ENCODE results near the gene SMC1B. TPM values are rescaled to one million over a fixed set of nuclear protein-coding genes. Genes with fewer than 3 reads are reported as not detected.
A peak's percentile ranks its signal among the peaks of the same experiment; 100 is the strongest.

SMC1B gene
- total and polyA plus RNA-seq, 2 experiments from 2014 or later: 0.10 TPM; not detected in 1

DNA sequence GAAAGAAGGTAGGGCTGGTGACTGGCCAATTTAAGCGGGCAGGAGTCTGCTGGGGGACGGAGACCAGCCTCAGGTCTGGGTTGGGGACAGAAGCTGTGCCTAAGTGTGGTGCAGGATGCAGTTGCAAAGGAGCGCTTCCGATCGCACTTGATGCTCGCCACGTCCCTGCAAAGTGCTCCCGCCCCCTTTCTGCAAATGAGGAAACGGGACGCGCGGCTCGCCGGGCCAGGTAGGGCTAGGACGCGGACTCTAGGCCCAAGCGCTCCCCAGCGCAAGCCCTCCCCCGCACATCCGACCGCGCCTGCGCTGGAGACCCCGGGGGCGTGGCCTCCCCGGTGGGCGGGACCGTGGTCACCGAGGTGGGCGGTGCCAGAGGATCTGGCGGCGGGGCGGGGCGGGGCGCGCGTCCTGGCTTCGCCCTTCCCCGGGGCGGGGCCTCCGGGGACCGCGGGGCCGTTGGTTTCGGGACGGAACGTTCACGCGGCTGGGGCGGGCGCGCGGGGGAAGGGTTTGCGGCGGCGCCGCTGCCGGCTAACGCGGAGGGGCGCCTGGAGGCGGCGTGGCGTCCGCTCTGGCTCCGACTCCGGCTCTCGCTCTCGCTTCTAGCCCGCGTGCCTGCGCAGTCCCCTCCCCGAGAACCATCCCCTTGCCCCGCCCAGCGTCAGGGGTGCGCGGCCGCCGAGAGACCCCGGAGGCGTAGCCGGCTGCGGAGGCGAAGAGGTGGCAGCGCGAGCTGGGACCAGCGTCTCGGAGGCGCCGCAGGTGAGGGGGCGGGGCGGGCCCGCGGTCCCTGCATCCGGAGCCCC lies 103.8 kb downstream of the SMC1B start, which contains the start of gene FAM118A:
FAM118A (plus strand) TSS at position 513 of the 806 bp plus-strand sequence. CDS start 12,446 bp downstream, outside the sequence.
- peak within 1 kb of the TSS; percentile 92 for H3K27ac ChIP-seq (ENCODE audit: low read depth)
- peaks cover 14% of the 10 kb centered on the region for H3F3A ChIP-seq (replicated peaks; ENCODE audit: low read depth)
- H3K79me2 ChIP-seq (replicated peaks; ENCODE audit: insufficient read depth): peaks cover 41% of the 10 kb centered on the region
- peak; percentile 88 for ATAC-seq
- Mint-ChIP-seq H3K36me3 (ENCODE audit: low read depth) (peaks cover 6% of the 10 kb centered on the region; the same call in 2 of the 3 replicates), H3K4me1 (peaks cover 30% of the 10 kb centered on the region), H3K4me3 (peak within 1 kb of the TSS; percentile 84), H3K27me3 (ENCODE audit: insufficient read depth, low read depth, poor library complexity) (peaks cover 23% of the 10 kb centered on the region), H3K27ac (peak within 1 kb of the TSS; percentile 93), H3K9me3 (no peaks in the 10 kb centered on the region)
- DNase-seq (ENCODE audit: low spot score): peak; percentile 95
- H4K20me1 ChIP-seq (replicated peaks; ENCODE audit: insufficient read depth): peaks cover 12% of the 10 kb centered on the region
- TF ChIP-seq NANOG (IDR thresholded peaks at IDR 0.05; ENCODE audit: borderline replicate concordance) (no peak), POLR2AphosphoS5 (IDR thresholded peaks at IDR 0.05; ENCODE audit: low read depth) (peak; percentile 76), CREB1 (CRISPR knock-in tag; IDR thresholded peaks at IDR 0.05; ENCODE audit: low read depth) (peak; percentile 71), STAT1 (IDR thresholded peaks at IDR 0.05; ENCODE audit: unreplicated experiment) (peak; percentile 63)
- TF ChIP-seq, protein P1, sequence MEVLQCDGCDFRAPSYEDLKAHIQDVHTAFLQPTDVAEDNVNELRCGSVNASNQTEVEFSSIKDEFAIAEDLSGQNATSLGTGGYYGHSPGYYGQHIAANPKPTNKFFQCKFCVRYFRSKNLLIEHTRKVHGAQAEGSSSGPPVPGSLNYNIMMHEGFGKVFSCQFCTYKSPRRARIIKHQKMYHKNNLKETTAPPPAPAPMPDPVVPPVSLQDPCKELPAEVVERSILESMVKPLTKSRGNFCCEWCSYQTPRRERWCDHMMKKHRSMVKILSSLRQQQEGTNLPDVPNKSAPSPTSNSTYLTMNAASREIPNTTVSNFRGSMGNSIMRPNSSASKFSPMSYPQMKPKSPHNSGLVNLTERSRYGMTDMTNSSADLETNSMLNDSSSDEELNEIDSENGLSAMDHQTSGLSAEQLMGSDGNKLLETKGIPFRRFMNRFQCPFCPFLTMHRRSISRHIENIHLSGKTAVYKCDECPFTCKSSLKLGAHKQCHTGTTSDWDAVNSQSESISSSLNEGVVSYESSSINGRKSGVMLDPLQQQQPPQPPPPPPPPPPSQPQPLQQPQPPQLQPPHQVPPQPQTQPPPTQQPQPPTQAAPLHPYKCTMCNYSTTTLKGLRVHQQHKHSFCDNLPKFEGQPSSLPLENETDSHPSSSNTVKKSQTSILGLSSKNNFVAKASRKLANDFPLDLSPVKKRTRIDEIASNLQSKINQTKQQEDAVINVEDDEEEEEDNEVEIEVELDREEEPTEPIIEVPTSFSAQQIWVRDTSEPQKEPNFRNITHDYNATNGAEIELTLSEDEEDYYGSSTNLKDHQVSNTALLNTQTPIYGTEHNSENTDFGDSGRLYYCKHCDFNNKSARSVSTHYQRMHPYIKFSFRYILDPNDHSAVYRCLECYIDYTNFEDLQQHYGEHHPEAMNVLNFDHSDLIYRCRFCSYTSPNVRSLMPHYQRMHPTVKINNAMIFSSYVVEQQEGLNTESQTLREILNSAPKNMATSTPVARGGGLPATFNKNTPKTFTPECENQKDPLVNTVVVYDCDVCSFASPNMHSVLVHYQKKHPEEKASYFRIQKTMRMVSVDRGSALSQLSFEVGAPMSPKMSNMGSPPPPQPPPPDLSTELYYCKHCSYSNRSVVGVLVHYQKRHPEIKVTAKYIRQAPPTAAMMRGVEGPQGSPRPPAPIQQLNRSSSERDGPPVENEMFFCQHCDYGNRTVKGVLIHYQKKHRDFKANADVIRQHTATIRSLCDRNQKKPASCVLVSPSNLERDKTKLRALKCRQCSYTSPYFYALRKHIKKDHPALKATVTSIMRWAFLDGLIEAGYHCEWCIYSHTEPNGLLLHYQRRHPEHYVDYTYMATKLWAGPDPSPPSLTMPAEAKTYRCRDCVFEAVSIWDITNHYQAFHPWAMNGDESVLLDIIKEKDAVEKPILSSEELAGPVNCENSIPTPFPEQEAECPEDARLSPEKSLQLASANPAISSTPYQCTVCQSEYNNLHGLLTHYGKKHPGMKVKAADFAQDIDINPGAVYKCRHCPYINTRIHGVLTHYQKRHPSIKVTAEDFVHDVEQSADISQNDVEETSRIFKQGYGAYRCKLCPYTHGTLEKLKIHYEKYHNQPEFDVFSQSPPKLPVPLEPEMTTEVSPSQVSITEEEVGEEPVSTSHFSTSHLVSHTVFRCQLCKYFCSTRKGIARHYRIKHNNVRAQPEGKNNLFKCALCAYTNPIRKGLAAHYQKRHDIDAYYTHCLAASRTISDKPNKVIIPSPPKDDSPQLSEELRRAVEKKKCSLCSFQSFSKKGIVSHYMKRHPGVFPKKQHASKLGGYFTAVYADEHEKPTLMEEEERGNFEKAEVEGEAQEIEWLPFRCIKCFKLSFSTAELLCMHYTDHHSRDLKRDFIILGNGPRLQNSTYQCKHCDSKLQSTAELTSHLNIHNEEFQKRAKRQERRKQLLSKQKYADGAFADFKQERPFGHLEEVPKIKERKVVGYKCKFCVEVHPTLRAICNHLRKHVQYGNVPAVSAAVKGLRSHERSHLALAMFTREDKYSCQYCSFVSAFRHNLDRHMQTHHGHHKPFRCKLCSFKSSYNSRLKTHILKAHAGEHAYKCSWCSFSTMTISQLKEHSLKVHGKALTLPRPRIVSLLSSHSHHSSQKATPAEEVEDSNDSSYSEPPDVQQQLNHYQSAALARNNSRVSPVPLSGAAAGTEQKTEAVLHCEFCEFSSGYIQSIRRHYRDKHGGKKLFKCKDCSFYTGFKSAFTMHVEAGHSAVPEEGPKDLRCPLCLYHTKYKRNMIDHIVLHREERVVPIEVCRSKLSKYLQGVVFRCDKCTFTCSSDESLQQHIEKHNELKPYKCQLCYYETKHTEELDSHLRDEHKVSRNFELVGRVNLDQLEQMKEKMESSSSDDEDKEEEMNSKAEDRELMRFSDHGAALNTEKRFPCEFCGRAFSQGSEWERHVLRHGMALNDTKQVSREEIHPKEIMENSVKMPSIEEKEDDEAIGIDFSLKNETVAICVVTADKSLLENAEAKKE (CRISPR knock-in tag; IDR thresholded peaks at IDR 0.05): no peak
- TF ChIP-seq, protein P2, sequence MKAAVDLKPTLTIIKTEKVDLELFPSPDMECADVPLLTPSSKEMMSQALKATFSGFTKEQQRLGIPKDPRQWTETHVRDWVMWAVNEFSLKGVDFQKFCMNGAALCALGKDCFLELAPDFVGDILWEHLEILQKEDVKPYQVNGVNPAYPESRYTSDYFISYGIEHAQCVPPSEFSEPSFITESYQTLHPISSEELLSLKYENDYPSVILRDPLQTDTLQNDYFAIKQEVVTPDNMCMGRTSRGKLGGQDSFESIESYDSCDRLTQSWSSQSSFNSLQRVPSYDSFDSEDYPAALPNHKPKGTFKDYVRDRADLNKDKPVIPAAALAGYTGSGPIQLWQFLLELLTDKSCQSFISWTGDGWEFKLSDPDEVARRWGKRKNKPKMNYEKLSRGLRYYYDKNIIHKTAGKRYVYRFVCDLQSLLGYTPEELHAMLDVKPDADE (IDR thresholded peaks at IDR 0.05): peak; percentile 44; the same call in 1 of the 2 replicates
- TF ChIP-seq, protein P3, sequence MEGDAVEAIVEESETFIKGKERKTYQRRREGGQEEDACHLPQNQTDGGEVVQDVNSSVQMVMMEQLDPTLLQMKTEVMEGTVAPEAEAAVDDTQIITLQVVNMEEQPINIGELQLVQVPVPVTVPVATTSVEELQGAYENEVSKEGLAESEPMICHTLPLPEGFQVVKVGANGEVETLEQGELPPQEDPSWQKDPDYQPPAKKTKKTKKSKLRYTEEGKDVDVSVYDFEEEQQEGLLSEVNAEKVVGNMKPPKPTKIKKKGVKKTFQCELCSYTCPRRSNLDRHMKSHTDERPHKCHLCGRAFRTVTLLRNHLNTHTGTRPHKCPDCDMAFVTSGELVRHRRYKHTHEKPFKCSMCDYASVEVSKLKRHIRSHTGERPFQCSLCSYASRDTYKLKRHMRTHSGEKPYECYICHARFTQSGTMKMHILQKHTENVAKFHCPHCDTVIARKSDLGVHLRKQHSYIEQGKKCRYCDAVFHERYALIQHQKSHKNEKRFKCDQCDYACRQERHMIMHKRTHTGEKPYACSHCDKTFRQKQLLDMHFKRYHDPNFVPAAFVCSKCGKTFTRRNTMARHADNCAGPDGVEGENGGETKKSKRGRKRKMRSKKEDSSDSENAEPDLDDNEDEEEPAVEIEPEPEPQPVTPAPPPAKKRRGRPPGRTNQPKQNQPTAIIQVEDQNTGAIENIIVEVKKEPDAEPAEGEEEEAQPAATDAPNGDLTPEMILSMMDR (conservative IDR thresholded peaks at IDR 0.05; ENCODE audit: low read depth in 2 of 2): 0 out of 4 replicates have a peak, but pooled peaks of 1 of the 2 experiments have one; percentile 17
- H3K4me1 ChIP-seq (ENCODE audit: insufficient read depth): peaks cover 20% of the 10 kb centered on the region
- H3K4me2 ChIP-seq: peak within 1 kb of the TSS; percentile 97
- 0 out of 2 replicates have a peak, but pooled peaks cover 3% of the 10 kb centered on the region for H3K9me2 ChIP-seq (ENCODE audit: insufficient read depth)
- peak within 1 kb of the TSS; percentile 98 for H2AFZ ChIP-seq
- no peaks in the 10 kb centered on the region; the same call in 1 of the 2 replicates for H3K27me3 ChIP-seq (ENCODE audit: insufficient read depth)
- no peaks in the 10 kb centered on the region for H3K36me3 ChIP-seq (ENCODE audit: insufficient read depth)
- peak within 1 kb of the TSS; percentile 95 for H3K4me3 ChIP-seq
